ENCODE data around the gene LIPC.

The LIPC gene

DNA sequence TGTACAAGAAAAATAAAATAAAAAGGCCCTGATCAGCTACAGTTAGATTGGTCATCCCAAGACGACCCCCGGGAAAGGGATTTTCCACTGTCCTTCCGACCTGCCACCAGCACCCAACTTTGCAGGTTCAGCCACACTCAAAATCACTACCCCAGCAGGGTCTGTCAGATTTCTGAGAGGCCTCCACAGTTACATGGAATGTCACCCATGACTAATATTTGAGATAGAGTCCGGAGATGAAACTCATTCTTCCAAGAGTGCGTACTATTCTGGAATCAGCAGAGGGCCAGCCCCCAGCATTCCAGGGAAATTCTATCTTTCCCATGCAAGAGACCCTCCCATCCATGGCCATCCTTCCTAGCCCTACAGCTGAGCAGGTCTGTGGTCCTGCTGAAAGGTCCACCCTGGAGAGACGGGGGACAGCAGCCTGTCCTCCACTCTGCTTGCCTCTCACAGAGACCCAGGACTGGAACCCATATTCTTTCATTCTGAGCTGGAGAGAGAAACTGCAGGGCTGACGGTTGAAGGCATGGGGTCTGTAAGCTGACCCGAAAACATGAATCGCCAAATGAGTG lies 5.8 kb downstream of the LIPC start:
- no peak for DNase-seq

DNA sequence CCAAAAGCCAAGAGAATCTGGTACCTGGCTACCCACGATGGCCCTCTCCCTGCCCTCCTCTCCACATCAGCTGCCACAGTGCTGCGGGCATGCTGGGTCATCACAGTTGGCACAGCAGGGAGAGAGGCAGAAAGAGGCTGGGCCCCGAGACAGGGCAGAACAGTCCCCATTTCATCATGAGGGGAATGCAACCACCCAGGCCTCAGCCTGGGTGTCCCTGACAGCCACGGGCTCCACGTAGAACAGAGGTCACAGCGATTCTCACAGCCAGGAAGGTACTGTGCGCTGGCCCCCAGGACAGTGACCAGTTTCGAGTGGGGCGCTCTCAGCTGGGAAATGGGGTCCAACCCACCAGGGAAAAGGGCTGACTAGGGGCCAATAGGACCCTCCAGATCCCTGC lies 6.3 kb downstream of the LIPC start:
- DNase-seq = no peak

DNA sequence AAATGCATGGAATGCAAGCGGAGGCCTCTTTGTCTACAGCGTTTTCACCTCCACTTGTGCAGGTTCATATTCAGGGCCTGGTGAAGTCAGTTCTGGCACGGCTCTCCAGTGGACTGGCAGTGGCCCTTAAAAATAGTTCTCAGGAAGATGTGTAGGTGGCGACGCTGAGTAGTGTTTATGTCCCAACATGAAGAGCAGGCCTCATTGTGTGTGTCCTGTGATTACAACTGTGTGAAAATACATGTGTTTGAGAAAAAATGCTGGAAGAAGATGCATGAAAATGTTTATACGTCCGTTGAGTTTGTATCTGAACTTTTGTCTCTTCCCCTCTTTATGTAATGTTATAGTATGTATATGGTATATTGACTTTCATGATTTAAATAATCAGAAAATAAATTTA lies 7.2 kb downstream of the LIPC start:
- DNase-seq = no peak

DNA sequence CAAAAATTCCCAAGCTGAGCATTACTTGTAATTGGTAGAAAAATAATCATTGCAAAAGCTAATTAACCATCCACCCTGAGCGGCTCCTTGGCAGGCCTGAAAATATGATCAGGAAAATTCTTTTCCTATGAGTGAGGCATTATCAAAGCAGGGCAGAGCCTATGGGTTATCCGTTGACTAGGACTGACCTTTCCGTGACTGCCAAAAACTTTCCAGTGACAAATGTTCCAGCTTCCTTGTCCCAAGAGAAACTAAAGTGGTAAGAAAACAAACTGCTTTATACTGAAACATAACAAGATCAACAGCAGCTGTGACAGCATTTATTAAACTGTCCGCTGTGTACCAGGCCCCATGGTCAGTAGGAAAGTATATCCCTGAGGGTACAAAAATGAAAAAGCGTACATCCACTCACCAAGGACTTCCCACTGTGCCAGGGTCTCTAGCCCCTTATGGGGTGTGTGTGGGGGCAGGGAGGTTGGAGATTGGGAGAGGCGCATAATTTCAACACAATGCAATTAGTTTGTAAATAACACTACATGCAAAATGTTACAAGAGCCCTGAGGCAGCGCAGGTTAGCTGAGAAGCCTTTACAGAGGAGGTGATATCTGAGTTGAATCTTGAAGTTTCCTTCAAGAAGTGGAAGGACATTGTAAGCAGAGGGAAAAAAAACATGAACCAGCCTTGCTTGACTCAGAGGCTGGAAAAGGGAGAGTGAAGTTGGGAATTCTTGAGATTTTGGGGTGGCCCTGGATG lies 8.5 kb downstream of the LIPC start:
- DNase-seq = no peak

DNA sequence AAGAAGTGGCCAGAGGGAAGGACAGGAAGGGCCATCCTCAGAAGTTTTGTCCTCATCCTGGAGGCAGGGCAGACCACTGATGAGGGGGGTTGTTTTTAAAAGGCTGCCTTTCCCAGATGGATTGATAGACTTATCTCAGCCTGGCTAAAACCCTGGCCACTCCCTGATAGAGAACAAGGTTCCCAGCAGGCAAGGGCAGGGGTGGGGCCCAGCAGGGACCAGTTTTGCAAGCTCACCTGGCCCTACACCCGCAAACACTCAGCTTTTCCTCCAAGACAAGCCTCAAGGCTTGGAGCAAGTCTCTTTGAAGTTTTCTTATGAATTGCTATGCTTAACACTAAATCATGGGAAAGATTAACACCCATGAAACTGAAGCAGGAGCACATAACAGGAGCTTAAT lies 9.1 kb downstream of the LIPC start:
- DNase-seq = no peak

DNA sequence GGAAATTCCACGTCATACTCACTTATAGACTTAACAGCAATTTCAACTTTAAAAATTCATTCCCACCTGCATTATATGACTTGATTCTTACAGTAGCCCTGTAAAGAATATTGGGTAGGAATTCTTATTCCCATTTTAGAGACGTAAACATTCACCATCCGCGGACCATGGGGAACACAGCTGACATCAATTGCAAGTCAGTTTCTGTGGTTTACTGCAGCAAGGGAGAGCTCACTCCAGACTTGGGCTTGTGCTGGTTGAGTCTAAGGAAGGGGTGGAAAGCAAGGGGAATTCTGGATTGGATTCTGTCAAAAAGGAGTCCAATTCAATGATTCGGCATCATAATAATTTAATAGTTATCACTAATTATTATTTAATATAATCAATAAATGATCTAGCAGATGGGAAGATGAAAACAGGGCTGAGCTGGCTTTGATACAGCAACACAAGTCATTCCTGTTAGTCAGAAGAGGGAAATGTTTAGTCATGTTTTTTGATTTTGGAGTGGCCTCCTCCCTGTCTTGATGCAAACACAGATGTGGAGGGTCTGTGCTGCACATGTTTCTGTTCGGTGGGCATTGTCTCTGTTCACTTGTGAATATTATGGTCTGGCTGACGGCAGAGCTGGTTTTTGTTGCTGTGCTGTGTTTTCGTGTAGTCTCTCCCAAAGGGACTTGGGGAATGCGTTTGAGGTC lies 9.7 kb downstream of the LIPC start:
- DNase-seq = no peak

DNA sequence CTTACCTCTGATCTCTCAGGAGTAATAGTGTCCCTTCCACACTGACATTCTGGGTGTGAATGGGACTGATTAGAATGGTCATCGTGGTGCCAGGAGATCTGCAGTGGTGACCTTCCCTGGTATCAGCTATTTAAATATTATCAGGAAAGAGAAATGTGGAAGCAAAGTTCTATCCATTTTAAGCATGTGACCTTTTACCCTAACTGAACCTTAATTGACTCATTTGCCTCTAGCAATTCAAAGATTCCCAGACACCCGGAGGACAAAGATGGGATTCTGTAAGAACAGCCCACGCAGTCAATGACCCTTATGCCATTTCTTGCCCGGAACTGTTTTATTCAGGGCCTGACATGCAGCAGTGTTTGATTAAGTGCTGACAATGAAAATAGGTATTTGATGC lies 10.3 kb downstream of the LIPC start:
- no peak for DNase-seq

DNA sequence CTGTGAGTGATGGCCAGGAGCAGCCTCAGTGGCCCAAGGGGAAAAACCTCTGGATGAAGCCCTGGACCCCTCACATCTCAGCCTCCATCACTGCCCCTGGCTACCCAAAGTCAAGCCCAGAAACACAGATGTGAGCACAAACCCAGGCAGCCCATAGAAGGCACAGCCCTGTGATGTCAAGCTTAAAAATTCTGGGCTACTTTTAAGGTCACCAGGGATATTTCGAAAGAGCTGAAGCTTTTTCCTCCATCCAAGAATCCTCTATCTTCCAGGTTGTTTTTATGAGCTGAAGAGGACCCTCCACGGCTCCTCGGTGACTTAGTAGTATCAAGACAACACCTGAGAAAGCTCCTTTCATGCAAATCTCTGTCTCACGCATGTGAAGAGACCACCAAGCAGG lies 11.5 kb downstream of the LIPC start:
- no peak for DNase-seq

DNA sequence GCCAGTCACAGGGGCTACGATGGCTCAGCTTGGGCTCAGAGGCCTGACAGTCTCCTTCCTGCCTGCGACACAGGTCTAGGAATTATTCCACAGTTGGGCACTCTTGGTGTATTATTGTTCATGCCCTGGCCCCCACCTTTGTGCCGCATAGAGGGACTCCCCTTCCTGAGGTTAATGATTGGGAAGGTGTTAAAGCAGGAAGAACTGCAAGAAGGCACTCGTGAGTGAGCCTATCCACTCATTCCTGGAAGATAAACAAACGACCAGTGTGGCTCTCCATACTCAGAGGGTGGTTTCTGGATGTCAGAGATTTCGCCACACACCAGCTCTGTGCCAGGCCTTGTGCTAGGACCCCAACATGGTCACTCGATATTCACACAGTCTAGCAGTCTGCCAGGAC lies 12.3 kb downstream of the LIPC start:
- no peak for DNase-seq

DNA sequence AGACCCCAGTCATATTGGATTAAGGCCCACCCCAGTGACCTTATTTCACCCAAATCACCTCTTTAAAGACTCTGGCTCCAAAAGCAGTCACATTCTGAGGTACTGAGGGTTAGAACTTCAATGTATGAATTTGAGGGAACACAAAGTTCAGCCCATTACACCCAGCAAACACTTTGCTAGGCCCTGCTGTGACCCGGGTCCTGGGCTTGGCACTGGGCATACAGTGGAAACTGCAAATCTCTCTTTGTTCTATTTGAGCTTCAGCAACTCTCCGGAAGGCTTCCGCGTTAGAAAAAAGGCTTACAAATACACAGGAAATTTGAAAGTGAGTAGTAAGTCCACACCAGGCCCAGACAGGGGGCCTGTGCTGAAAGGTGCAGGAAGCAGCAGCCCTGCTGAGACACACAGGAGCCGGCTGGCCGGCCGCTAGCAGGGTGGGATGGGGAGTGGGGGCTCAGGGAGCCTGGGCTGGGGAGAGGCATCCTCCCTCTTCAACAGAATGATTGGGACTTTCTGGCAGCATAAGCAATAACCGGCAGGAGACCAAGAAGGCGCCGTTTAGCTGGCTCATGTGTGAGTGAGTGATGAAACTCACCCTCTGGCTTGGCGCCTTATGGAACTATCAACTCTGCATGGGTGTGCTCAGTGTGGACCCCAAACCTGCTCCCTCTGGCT lies 13.0 kb downstream of the LIPC start:
- DNase-seq = no peak

DNA sequence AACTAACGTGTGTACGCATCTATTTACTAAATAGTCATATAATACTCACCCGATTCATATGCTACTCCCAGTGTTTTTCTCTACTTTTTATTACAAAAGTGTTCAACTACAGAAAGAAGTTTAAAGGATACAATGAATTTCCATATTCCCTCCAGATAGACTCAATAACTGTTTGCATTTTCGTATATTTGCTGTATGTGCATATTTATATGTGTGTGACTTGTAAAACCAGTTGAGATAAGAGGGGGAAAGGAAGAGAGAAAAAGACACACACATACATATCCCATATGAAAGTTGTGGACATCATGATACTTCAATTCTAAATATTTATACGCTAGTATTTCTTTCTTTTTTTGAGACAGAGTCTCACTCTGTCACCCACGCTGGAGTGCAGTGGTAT lies 14.1 kb downstream of the LIPC start:
- DNase-seq = no peak

DNA sequence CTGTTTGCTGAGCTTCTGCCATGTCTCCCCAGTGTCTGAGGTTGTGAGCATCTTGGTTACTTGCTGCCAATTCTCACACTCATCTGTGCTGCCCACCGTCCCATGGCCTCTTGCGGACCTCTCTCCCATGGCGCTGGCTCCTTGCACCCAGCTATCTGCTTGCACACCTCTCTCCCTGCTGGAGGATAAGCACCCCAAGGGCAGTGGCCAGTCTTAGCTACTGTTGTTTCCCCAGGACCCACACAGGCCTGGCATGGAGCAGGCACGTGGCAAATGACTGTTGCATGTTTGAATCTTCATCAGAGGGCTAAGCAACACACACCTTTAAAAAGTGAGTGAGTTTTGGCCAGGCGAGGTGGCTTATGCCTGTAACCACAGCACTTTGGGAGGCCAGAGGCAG lies 14.7 kb downstream of the LIPC start:
- DNase-seq = no peak

DNA sequence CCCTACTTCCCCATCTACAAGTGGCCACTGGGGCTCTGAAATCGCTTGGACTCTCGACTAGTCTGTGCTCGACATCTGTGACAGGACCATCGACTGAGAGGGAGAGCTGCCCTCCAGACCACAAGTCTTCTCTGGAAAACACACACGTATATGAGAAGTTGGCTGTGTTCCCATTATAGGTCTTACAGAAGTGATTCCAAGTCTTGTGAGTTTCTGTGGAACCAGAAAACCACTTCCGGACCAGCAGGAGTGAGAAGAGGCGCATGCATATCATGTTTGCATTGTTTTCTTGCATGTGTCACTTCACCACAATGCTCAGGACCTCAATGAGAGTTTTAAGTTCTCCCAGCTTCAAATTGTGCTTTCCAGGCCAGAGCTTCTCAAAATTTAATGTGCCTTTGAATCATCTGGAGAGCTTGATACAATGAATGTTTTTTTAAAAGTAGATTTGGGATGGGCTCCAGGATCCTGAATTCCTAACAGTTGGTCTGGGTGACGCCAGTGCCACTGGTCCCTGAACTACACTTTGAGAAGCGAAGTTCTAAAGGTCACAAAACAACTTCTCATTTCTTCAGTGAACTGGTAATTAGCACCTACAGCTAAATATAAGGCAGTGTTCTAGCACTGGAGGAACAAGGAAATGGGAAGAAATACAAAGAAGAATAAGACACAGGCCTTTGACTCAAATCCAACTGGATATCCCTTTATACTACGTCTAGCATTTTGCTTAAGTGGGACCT lies 15.7 kb downstream of the LIPC start:
- DNase-seq = no peak

DNA sequence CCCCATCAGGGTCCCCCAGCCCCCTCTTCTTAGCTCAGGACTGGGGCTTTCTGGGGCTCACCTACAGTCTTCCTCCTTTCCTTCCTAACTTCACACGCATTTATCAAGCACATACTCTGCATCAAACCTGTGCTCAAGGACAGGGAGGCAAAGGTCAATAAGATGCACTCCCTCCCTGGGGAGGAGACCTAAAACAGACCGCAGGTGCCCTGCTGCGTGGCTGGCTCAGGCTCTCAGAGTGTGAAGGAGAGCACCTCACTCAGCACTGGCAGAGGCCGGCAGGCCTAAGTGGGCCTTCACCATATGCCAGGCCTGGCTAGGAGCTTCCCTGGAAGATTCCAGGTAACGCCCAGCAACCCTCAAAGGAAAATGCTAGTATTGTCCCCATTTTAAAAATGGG lies 16.5 kb downstream of the LIPC start:
- no peak for DNase-seq

DNA sequence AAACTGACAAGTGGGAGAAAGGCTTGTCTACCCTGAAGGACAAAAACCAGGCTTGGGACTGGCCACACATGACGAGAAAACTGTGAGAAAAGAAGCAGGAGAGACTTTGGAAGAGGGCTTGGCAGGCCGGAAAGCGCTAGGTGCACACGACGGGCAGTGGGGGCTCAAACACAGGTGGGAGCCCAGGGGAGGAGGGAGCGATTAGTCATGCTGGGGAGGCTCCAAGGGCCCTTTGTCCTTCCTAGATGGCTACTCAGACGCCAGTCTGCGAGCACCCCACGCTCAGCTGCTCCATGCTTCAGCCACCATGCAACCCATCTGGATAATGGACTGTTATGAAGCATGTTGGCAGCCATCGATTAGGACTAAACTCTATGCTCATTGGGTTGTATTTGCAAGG lies 17.1 kb downstream of the LIPC start:
- no peak for DNase-seq

DNA sequence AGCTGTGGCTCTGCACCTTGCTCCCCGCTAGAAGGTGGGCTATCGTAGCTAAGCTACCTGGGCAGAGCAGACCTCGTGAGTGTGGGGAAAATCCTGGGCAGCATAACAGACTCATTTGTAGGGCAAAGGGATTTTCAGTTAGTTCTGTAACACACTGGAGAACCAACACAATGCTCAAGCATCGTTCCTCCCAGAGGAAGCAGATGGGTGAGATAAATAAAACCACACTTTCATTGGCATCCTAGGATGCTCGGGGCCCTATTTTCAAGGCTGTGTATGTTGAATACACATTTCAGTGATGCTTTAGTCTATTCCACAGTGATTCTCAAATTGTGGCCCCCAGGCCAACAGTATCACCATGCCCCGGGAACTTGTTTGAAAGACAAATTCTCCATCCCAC lies 20.0 kb downstream of the LIPC start:
- no peak for DNase-seq

DNA sequence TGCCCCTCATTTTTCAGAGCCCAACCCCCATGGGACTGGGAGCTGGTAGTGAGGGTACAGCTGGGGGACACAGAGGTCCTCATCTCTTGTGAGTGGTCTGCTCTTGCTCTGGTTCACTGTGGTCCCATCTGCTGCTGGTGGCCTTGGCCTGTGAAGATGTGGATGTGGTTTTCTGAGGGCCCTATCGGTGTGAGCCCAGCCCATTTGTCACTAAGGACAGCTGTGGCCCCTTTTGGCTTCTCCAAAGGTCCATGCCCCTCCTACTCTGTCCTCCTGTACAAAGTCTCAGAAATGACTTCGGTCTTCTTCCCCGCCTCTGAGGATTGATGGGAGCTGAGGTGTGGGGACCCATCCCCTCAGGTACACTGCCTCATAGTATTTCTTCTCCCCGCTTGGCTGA lies 21.0 kb downstream of the LIPC start:
- DNase-seq = no peak

DNA sequence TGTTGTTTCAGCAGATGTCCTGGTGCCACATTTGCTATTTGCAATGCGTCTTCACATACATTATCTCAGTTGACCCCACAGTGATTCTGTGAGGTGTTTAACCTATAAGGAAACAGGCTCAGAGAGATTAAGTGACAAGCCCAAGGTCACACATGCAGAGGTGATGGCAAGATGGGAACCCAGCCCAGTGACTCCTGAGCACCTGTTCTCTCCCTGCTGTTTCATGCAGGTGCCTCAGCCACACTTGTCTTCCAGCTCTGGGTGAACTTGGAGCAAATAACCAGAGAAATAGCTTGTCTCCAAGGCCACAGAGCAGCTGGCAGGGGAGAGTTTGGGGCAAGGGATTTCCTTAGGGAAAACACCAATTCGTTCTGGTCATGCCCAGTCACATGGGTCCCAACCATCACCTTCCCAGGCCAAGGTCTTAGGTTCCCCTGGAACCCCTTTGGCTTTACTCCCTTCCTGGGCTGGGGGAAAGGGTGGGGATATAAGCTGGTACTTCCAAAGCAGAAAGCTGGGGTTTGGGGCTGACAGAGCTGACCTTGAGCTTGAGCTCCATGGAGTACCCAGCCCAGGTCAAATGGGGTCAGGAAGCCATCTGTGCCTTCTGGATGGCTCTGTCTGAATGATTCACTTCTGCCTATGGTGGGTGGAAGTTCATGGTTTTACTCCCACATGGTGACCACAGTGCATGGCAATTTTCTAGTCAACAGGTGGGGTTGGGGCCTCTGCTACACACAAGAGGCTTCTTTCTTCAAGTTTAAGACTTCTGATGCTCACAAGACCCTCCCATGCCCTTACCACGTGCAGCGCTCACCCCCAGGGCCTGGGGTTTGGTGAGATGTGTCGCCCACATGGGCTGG lies 22.4 kb downstream of the LIPC start:
- DNase-seq = no peak

DNA sequence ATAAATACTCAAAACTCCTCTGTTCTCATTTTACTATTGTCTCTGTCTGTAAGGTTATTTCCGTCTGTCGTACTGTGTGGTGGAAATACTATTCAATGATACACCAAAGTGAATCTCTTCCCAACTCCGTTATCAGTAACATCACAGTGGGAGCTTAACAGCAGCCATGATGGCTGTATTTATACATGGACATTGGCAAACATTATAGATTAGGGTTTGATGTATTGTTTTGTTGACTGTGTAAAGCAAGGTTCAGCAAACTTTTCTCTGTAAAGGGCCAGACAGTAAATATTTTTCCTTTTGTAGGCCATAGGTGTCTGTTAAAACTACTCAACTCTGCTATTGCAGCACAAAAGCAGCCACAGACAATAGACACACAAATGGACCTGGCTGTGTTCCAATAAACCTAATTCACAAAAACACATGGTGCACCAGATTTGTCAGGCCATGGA lies 23.2 kb downstream of the LIPC start:
- no peak for DNase-seq

DNA sequence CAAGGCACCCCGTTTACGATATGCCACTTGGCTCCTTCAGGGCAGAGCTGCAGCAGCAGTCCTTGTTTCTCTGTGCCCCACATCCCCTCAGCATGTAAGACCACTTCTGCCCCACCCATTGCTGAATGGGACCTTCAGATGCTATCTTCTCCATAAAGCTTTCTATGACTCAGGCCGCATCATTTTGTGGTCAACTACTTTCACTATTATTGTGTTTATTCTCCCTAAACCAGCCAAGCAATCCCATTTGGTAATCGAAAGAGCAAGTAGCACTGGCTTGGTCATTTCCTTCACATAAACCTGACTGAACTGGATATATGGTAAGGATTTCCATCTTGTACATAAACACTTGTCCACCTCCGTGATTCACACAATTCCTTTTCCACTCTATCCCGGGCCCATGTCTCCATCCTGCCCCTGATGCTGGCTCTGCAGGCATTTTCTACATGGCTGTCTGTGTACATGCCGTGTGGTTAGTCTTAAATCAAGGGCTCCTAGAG lies 25.7 kb downstream of the LIPC start:
- no peak for DNase-seq

DNA sequence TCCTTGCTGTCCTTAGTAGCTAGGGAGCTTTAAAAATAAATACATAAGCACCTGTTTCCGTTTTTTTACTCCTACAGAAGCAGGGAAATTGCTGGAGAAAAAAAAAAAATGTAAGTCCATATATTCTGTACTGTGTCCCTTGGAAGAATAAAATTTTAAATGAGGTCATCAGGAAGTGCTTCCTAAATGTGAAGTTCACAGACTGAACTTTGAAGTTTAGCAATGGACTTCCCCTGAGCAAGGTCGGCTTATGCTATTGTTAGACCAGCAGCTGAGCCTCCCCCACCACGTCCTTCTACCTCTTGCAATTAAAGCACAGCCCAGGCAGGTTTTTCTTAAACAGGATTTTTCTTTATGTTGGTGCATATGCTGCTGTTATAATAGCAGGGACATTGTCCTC lies 26.3 kb downstream of the LIPC start:
- DNase-seq = no peak

DNA sequence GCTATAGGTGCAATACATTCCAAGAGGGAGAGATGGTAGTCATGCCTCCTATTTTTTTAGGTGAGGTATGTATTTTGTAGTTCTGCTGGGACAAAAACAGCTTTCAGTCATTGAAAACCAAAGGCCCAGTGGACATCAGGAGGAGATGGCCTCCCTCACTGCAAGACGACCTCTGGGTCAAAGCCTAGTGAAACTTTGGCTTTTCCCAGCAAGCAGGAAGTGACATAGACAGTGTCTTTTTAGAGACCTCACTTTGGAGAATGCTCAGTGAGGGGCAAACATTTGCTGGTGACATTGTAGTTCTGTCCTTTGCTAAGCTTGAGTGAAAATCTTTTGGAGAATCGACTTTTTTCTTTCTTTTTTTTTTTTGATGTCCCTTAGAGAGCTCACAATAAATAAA lies 27.3 kb downstream of the LIPC start:
- no peak for DNase-seq
